Keratinocyte (primary cell): Measurements from ENCODE around the gene CDK12. TPM values are rescaled to one million over a fixed set of nuclear protein-coding genes. Genes with fewer than 3 reads are reported as not detected.
A peak's percentile ranks its signal among the peaks of the same experiment; 100 is the strongest.

Source experiments
- DNase-seq: peaks from one replicate; pipeline ENCODE4 v3.0.0-alpha.2; 2011; ENCODE audit warnings: low read depth, missing footprints, low spot score
- FAIRE-seq: peaks from 2 replicates; lab custom pipeline; 2011; peaks lifted over from hg19 to GRCh38; lab: Jason Lieb, UNC
- H2AFZ ChIP-seq: 2 replicates; pipeline ENCODE4 v1.6.0; 2012; ENCODE audit warnings: low read length, control low read depth, inconsistent platforms; ENCODE audit not compliant: control insufficient read depth
- H3K27ac ChIP-seq: 2 replicates; pipeline ENCODE4 v1.5.1; 2011; ENCODE audit warnings: low read length; ENCODE audit not compliant: control insufficient read depth, insufficient read depth
- H3K27me3 ChIP-seq: 3 replicates; pipeline ENCODE4 v1.6.0; 2011; ENCODE audit warnings: low read length; ENCODE audit not compliant: control insufficient read depth, insufficient read depth; ENCODE audit errors: extremely low read depth
- H3K36me3 ChIP-seq, 2 experiments: 2 replicates in 1 of 2; 3 replicates in 1 of 2; pipeline ENCODE4 v1.5.1; 2011; ENCODE audit warnings: low read length in 2 of 2, mild to moderate bottlenecking in 1 of 2; ENCODE audit not compliant: control insufficient read depth in 2 of 2, insufficient read depth in 2 of 2; ENCODE audit errors: extremely low read depth in 1 of 2
- H3K4me1 ChIP-seq: 3 replicates; pipeline ENCODE4 v1.5.1; 2011; ENCODE audit warnings: low read length; ENCODE audit not compliant: control insufficient read depth, insufficient read depth; ENCODE audit errors: extremely low read depth
- H3K4me2 ChIP-seq: 3 replicates; pipeline ENCODE4 v1.6.0; 2011; ENCODE audit warnings: low read depth, low read length; ENCODE audit not compliant: control insufficient read depth, insufficient read depth; ENCODE audit errors: extremely low read depth
- H3K4me3 ChIP-seq, 3 experiments: fragments of 200-600 bp in 1 of 3; sonication (generic) in 1 of 3; 2 replicates in 2 of 3; 3 replicates in 1 of 3; pipeline ENCODE4 v1.5.1; 2011 to 2016; ENCODE audit warnings: low read length in 3 of 3, mild to moderate bottlenecking in 3 of 3, control low read depth in 2 of 3, inconsistent platforms in 1 of 3, low read depth in 1 of 3, mixed read lengths in 1 of 3, mixed run types in 1 of 3, moderate library complexity in 1 of 3; ENCODE audit not compliant: control insufficient read depth in 2 of 3, insufficient read depth in 2 of 3; ENCODE audit errors: extremely low read depth in 1 of 3
- H3K79me2 ChIP-seq: 2 replicates; pipeline ENCODE4 v1.6.0; 2012; ENCODE audit warnings: low read length; ENCODE audit not compliant: control insufficient read depth, insufficient read depth
- H3K9ac ChIP-seq: 3 replicates; pipeline ENCODE4 v1.6.0; 2011; ENCODE audit warnings: low read length; ENCODE audit not compliant: control insufficient read depth, insufficient read depth; ENCODE audit errors: extremely low read depth
- H3K9me1 ChIP-seq: 3 replicates; pipeline ENCODE4 v1.6.0; 2011; ENCODE audit warnings: low read length; ENCODE audit not compliant: control insufficient read depth, insufficient read depth; ENCODE audit errors: extremely low read depth
- H3K9me3 ChIP-seq: 2 replicates; pipeline ENCODE4 v1.5.1; 2012; ENCODE audit warnings: low read depth, low read length; ENCODE audit not compliant: control insufficient read depth
- H4K20me1 ChIP-seq: 3 replicates; pipeline ENCODE4 v1.6.0; 2011; ENCODE audit warnings: low read length; ENCODE audit not compliant: control insufficient read depth, insufficient read depth; ENCODE audit errors: extremely low read depth
- CTCF ChIP-seq, 3 experiments: IDR thresholded peaks in 1 of 3; conservative IDR thresholded peaks in 1 of 3; optimal IDR thresholded peaks in 1 of 3; 2 replicates in 2 of 3; 3 replicates in 1 of 3; pipeline versions ENCODE3 to v1.5.1; 2011; ENCODE audit warnings: low read length in 3 of 3, mild to moderate bottlenecking in 3 of 3, moderate library complexity in 2 of 3, control low read depth in 1 of 3, inconsistent platforms in 1 of 3; ENCODE audit not compliant: insufficient read depth in 2 of 3; ENCODE audit errors: extremely low read depth in 1 of 3
- EZH2 ChIP-seq: IDR thresholded peaks from one replicate; pipeline ENCODE4 v1.6.1; 2012; ENCODE audit warnings: inconsistent platforms, mild to moderate bottlenecking, low read length, moderate library complexity
- dilution Hi-C: fragments of 300-500 bp; cut with MboI; formaldehyde crosslinking; loops from one replicate; pipeline ENCODE4 v1.7.0; 2020; ENCODE audit warnings: low sequenced_read_pairs; ENCODE audit not compliant: extremely low pct_ligation_motif_present
- polyA plus RNA-seq, 5 experiments: library from polyadenylated mRNA; depleted of rRNA in 3 of 5; stranded (reverse) in 3 of 5; stranded (forward) in 1 of 5; unstranded in 1 of 5; fragments of >200 nt; gene quantifications; 1 replicate in 1 of 5; 2 replicates in 3 of 5; 3 replicates in 1 of 5; pipeline versions ENCODE4 v1.2.1 to v1.2.3, GENCODE V29; 2011 to 2012; ENCODE audit warnings: missing spikeins in 2 of 5, low read depth in 1 of 5, low replicate concordance in 1 of 5

CDK12 gene
- polyA plus RNA-seq, 1 donor (not counting 4 experiments of a cell fraction or from before 2014, with no cell fraction given), result 25.7 TPM

- Histone ChIP-seq H2AFZ (no peak overlapping the region), H3K9ac (no peak overlapping the region), H3K4me3 (no peak overlapping the region), H3K79me2 (no peaks in the 10 kb centered on the region), H3K9me1 (no peaks in the 10 kb centered on the region), H3K4me1 (no peaks in the 10 kb centered on the region), H3K4me2 (no peak overlapping the region), H3K9me3 (peaks cover 3% of the 10 kb centered on the region), H3K27ac (no peak overlapping the region), H3K27me3 (no peaks in the 10 kb centered on the region), H4K20me1 (no peaks in the 10 kb centered on the region), H3K36me3 (peaks cover 0 to 5% of the 10 kb centered on the region in 2 experiments)
- dilution Hi-C loops, result no loop called here
- FAIRE-seq (no peak), DNase-seq (no peak)
- no peak for TF ChIP-seq CTCF (optimal IDR thresholded peaks at IDR 0.05 in 1 of 3, IDR thresholded peaks at IDR 0.05 in 1 of 3, conservative IDR thresholded peaks at IDR 0.05 in 1 of 3; ENCODE audit: extremely low read depth in 1 of 3, insufficient read depth in 2 of 3, low read length in 3 of 3)
Observed at GRCh38 chr17:39572121-39572520, 110.8 kb downstream of the CDK12 start.

GRCh38 chr17:39573447-39574298 is 112.4 kb downstream of the CDK12 start:
- DNase-seq (no peak), FAIRE-seq (peak; percentile 76)
- peaks cover 8% of the 10 kb centered on the region for H3K27me3 ChIP-seq
- dilution Hi-C loops, result no loop called here
- peak overlapping the region; percentile 53 for H3K4me2 ChIP-seq
- peaks cover 0 to 4% of the 10 kb centered on the region in 2 experiments for H3K36me3 ChIP-seq
- H3K9ac ChIP-seq, result peak overlapping the region; percentile 45
- H3K9me1 ChIP-seq, result no peaks in the 10 kb centered on the region
- H4K20me1 ChIP-seq, result no peaks in the 10 kb centered on the region
- TF ChIP-seq EZH2 (no peak), CTCF (optimal IDR thresholded peaks at IDR 0.05 in 1 of 3, IDR thresholded peaks at IDR 0.05 in 1 of 3, conservative IDR thresholded peaks at IDR 0.05 in 1 of 3; ENCODE audit: extremely low read depth in 1 of 3, insufficient read depth in 2 of 3, low read length in 3 of 3) (no peak)
- H2AFZ ChIP-seq, result peak overlapping the region; percentile 32
- no peaks in the 10 kb centered on the region for H3K79me2 ChIP-seq
- no peak overlapping the region for H3K27ac ChIP-seq
- peaks cover 3% of the 10 kb centered on the region for H3K9me3 ChIP-seq
- peak overlapping the region; percentile 56 to 70 (median 58) for H3K4me3 ChIP-seq
- H3K4me1 ChIP-seq, result no peaks in the 10 kb centered on the region
